GM06990 (cell line): Measurements from ENCODE around the gene MS4A15.

Source experiments
- DNase-seq: peaks from one replicate; pipeline ENCODE4 v3.0.0-alpha.2; 2011; ENCODE audit not compliant: insufficient read length; ENCODE audit errors: extremely low read depth
- H3K27me3 ChIP-seq: replicated peaks from 2 replicates; pipeline ENCODE4 v1.6.0; 2011; ENCODE audit warnings: low read length; ENCODE audit not compliant: control insufficient read depth, insufficient read depth
- H3K36me3 ChIP-seq: 2 replicates; pipeline ENCODE4 v1.5.1; 2011; ENCODE audit warnings: low read length; ENCODE audit not compliant: control insufficient read depth, insufficient read depth
- H3K4me3 ChIP-seq: replicated peaks from 2 replicates; pipeline ENCODE4 v1.5.1; 2011; ENCODE audit warnings: low read depth, mild to moderate bottlenecking, control low read depth, low read length
- TF ChIP-seq, protein P1 (sequence below): IDR thresholded peaks from 2 replicates; pipeline ENCODE4 v1.5.1; 2011; ENCODE audit warnings: low read length, control low read depth, mild to moderate bottlenecking, inconsistent platforms; ENCODE audit not compliant: insufficient read depth, poor library complexity, severe bottlenecking

The MS4A15 gene

DNA sequence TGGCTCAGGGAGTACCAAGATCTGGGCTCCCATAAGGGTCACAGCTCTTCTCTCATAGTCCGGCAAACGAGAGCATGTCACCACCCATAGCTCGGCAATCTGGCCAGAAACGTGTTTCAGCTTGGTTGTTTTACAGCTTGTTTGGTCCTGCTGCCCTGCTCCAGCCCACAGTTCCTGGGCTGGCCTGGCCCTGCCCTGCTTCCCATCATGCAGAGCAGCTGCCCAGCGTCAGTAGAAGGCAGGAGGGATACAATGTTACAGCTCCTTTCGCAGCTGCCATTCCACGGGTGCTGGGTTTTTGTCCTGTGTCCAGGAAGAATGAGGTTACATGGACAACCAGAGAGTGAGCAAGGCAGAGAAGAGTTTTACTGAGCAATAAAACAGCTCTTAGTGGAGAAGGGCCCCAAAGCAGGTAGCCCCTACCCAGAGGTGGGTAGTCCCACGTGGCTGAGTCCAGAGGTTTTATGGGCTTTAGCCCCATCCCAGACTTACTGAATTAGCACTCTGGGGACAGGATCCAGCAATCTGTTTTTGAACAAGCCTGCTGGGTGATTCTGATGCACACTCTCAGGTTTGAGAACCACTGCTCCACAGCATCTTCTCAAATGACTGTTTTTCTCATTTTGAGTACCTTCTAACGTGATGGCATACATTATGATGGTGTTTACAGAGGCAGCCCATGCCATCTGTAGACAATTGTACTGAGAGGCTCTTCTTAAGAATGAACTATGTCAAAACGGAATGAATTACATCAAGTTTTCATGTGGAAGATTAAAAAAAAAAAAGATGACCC, 37.9 kb upstream of the MS4A15 start:
- no peaks in the 10 kb centered on the region; the same call in 1 of the 2 replicates for H3K27me3 ChIP-seq
- DNase-seq = no peak
- TF ChIP-seq, protein P1, sequence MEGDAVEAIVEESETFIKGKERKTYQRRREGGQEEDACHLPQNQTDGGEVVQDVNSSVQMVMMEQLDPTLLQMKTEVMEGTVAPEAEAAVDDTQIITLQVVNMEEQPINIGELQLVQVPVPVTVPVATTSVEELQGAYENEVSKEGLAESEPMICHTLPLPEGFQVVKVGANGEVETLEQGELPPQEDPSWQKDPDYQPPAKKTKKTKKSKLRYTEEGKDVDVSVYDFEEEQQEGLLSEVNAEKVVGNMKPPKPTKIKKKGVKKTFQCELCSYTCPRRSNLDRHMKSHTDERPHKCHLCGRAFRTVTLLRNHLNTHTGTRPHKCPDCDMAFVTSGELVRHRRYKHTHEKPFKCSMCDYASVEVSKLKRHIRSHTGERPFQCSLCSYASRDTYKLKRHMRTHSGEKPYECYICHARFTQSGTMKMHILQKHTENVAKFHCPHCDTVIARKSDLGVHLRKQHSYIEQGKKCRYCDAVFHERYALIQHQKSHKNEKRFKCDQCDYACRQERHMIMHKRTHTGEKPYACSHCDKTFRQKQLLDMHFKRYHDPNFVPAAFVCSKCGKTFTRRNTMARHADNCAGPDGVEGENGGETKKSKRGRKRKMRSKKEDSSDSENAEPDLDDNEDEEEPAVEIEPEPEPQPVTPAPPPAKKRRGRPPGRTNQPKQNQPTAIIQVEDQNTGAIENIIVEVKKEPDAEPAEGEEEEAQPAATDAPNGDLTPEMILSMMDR = no peak
- H3K36me3 ChIP-seq = no peaks in the 10 kb centered on the region
- H3K4me3 ChIP-seq = no peak overlapping the region

DNA sequence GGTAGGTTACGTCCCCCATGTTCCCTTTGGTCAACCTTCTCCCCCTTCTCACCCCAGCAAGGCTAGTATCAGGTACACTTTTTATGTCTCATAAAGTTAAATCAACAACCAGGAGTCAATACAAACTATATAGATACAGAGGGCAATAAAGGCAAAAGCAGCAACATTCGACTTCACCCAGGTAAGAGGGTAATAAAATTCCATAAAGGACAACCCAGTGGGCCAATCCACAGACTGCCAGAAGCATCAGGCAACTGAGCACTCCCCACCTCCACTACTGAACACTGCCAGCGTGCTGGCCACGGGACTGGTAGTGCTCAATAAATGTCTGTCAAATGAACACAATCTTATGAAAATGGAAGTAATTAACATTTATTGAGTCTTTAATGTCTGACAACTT, 37.3 kb upstream of the MS4A15 start:
- TF ChIP-seq, protein P1 = no peak

DNA sequence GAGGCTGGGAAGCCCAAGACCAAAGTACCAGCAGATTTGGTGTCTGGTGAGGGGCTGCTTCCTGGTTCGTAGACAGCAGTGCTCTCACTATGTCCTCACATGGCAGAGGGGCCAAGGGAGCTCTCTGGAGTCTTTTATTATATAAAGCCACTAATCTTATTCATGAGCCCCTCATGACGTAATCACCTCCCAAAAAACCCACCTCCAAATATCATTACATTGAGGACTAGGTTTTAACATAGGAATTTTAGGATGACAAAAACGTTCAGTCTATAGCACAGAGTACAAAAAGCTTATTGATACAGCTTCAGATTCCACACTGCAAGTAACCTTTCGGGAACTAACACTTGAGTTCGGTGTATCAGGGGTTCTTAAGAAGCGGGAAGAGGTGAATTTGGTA, 36.2 kb upstream of the MS4A15 start:
- TF ChIP-seq, protein P1 = no peak
- no peak for DNase-seq
- Histone ChIP-seq H3K27me3 (no peaks in the 10 kb centered on the region; the same call in 1 of the 2 replicates), H3K36me3 (no peaks in the 10 kb centered on the region), H3K4me3 (no peak overlapping the region)

More for the DNA sequence above, 37.3 kb upstream of the MS4A15 start:
- no peak overlapping the region for H3K4me3 ChIP-seq
- no peaks in the 10 kb centered on the region for H3K36me3 ChIP-seq
- DNase-seq = no peak
- no peaks in the 10 kb centered on the region; the same call in 1 of the 2 replicates for H3K27me3 ChIP-seq

DNA sequence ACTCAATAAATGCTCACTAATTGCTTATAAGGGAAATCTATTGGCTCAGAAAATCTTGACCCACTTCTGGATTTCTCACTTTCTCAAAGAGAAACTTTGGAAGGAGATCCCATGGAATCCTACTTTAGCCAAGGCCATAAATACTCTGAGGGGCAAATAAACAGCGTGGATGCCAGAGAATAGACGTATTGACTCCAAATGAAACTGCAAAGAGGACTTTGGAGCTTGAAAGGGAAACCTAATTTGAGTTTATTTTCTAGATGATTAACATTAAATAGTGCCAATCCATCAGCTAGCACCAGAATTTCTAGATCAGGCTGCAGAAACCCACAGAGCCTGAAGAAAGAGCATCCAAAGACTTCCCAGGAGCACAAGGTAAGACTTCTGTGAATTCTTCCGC, 32.2 kb upstream of the MS4A15 start, which contains the start of gene MS4A18:
TSS of gene MS4A18 (plus strand) at position 301 of the 400 bp plus-strand sequence.
- Histone ChIP-seq H3K36me3 (no peaks in the 10 kb centered on the region), H3K27me3 (no peaks in the 10 kb centered on the region; the same call in 1 of the 2 replicates), H3K4me3 (no peak within 1 kb of the TSS)
- DNase-seq = no peak
- TF ChIP-seq, protein P1 = no peak

DNA sequence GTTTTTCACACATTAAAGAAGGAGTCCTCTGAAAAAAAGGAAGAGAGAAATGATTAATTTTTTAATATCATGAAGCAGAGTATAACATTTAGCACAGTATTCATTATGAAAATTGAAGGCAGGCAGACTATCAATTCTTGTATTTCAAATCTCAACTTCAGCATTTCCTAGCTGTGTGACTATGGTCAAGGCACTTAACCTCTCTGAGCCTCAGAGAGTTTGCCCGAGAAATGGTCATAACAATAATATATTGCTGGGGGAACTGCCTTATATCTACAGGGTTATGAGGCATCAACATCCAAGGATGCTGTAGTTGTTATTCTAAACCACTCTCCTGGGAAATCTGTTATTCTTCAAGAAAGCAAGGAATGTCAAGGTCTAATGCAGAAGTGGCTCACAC, 31.1 kb upstream of the MS4A15 start:
- TF ChIP-seq, protein P1 = no peak
- no peak overlapping the region for H3K4me3 ChIP-seq
- no peak for DNase-seq

More for the DNA sequence above, 31.1 kb upstream of the MS4A15 start:
- Histone ChIP-seq H3K36me3 (no peaks in the 10 kb centered on the region), H3K27me3 (no peaks in the 10 kb centered on the region; the same call in 1 of the 2 replicates)
